Umbilical cord (tissue), 2 donors: Measurements from ENCODE around the gene C1D. TPM values are rescaled to one million over a fixed set of nuclear protein-coding genes. Genes with fewer than 3 reads are reported as not detected.
A peak's percentile ranks its signal among the peaks of the same experiment; 100 is the strongest.
"Not testable (repeated sequence)": the region's sequence is repeated elsewhere in the genome, so short reads cannot be mapped to it uniquely, and the experiment has no call there.

ENCODE experiments used
- DNase-seq: peaks from one replicate; pipeline ENCODE4 v3.0.0-alpha.2; 2015; ENCODE audit warnings: low spot score
- total RNA-seq: library from RNA; depleted of rRNA; stranded (reverse); fragments of >200 nt; gene quantifications from one replicate; pipeline ENCODE4 v1.2.3, GENCODE V29; 2014; ENCODE audit warnings: low replicate concordance; ENCODE audit not compliant: insufficient read depth

The C1D gene
- total RNA-seq, 1 donor from 2014 or later: 71.7 TPM

DNA sequence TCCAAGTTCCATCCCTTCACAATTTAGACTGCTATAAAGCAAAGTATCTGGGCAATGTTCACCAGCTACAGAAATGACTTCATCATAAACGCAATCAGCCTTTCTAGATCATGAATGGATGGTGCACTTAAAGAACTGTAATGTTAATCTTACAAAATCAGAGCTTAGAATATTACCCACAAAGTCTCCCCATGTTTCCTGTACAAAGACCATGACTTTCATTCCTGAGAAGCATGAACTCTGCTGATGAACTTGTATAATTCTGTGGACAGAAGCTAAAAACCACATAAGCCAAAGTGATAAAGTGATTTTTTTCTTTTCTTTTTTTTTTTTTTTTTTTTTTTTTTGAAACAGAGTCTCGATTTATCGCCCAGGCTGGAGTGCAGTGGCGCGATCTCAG lies 53.3 kb downstream of the C1D start:
- no peak for DNase-seq

DNA sequence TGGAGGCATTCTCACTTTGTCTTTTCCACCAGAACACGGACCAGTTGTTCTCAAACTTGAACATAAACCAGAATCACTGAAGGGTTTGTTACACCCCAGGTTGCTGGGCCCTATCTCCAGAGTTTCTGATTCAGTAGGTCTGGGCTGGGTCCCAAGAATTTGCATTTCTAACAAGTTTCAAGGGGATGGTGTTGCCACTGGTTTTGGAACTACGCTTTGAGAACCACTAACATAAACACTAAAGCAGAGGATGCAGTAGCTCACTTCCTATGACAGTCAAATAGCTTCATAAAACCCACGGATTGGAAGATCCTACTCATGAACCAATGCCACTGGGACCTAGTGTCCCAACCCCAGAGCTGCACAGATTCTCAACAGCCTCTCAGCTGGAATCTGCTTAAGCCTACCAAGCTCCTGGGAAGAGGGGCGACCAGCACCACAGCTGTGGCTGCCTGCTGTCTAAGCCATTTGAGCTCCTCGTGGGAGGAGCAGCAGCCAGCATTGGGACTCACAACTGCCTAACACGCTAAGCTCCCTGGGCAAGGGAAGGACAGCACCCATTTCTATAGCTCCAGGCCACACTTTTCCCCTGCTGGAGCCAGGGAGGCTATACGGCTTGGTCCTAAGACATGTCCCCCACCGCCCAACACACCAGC lies 62.5 kb downstream of the C1D start:
- no peak for DNase-seq

DNA sequence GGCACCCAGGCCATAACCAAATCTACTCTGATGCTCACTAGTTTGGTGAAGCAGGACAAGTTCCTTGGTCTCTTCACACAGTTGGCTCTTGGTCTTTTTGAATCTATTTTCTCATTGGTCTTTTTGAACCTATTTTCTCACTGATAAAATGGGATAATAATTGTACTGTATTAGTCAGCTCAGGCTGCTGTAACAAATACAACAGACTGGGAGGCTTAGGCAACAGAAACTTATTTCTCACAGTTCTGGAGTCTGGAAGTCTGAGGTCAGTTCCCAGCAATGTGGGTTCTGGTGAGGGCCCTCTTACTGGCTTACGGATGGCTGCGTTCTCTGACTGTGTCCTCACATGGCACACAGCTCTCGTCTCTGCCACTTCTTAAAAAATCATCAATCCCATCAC lies 63.5 kb downstream of the C1D start:
- DNase-seq: no peak

DNA sequence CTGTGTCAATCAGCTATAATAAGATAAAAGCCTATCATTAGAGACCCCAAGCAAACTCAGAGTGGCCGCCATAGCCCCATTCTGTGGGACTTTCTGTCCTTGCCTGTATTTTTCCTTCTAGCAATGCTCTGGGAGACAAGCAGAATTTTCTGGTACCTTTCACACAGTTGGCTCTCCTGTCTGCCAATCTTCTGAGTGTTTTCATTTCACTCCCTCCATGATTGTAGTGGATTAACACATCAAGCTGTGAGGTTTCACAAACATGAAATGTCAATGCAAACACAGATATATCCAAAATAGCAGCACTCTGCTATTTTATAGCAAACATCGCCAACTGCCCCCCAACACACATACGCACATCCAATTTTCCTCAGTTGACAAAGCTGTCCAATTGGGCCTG lies 64.9 kb downstream of the C1D start:
- no peak for DNase-seq

DNA sequence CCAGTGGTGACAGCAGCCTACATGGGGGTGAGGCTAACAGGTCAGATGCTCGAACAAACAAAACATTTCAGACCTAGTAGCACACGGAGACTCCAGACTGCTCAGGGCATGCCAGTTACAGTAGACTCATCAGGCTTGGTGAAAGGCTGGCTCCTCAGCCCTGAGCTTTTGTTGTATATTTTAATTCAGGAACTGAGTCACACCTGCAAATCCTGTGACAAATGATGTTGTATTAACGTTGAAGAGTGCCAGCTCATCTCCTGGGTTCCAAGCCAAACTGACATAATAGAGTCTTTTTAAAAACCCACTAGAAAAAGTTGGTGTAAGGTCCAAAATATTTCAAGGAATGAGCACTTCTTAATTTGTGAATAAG lies 65.3 kb downstream of the C1D start:
- DNase-seq: no peak

DNA sequence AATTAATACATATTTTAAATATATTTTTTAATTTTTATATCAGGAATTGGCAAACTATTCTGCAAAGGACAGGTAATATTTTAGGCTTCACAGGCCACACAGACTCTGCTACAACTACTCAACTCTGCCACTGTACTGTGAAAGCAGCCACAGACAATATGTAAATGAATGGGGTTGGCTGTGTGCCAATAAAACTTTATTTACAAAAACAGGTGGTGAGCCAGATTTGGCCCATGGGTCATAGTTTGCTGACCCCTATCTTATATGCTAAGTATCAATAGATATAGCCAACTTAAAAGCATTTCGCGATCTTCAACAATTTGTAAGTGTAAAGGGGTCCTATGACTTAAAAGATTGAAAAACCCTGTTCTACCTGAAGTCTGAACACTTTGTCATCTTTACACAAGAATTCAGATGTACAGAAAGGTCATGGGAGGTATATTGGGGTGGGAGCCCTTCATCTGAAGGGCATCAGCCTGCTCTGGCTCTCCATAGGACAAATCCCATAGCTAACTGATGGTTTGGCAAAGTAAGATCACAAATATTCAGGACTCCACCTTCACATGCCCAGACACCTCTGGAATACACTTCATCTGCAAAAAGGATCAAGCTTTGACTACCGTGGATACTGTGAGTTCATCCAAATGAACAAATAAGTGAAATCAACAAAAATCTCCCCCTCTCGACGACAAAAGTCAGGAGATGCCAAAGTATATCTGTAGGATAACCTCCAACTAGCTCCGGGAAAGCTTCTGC lies 65.9 kb downstream of the C1D start:
- DNase-seq: no peak

DNA sequence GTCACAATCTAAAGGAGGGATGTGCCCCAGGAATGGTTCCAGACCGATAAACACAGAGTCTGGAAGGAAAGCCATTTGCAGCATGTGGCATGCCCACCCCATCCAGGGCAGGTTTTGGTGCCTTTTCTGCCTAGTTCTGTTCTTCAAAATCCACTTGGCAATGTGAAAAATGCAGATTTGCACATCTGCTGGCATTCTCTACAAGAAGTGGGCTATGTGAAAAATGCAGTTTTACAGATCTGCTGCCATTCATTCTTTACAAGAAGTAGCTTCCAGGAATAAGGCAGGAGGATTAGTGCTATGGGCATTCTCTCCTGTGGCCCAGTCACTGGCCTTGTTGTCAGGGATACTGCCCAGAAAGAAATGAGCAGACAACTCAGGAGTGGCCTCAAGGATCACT lies 68.1 kb downstream of the C1D start:
- DNase-seq: peak; percentile 14

DNA sequence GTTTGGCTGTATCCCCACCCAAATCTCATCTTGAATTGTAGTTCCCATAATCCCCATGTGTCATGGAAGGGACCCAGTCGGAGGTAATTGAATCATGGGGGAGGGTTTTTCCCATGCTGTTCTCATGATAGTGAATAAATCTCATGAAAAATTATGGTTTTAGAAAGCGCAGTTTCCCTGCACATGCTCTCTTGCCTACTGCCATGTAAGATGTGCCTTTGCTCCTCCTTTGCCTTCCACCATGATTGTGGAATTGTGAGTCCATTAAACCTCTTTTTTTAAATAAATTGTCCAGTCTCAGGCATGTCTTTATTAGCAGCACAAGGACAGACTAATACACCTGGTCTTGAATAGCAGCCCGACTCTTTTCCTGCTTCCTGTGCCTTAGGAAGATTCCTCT lies 68.7 kb downstream of the C1D start:
- DNase-seq: not testable (repeated sequence)

DNA sequence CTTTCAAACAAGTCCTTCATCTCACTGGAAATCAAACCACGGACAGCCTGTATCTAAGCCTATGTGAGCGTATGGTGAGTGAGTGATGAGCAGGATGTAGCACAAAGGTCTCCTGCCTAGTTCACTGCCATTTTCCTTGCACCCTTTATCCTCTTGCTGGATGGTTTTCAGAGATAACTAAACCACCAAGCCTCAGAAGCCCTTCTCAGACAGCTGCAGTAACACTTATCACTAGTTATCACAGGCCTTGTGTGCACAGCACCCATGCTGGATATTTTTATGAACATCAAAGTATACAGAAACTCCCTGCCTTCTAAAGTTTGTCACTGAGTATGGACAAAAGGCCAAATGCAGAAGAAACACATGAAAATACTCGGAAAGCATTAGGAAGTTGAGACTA lies 69.5 kb downstream of the C1D start:
- peak; percentile 35 for DNase-seq

DNA sequence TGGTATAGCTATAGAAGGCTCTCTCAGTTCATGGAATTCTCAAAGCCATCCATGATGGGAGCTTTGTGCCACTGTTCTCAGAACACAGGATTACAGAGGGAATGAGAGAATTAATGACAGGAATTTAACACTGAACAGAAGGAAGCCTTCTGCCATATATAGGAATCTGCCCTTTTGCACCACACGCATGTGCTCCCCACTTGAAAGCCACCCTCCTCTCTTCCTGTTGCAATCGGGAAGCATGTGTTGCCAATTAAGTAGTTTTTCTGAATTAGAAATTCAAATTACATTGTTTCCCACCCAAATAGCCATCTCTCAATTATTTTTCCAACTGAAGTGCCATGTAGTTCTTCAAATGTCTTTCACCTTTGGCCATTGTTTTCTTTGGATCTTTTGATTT lies 71.3 kb downstream of the C1D start:
- DNase-seq: no peak

Other genes starting within 250 kb of the C1D start
- gene PNO1, start 94.9 kb upstream of the C1D start, total RNA-seq: 22.1 TPM
- 28.6 TPM for gene PPP3R1, start 189.5 kb upstream of the C1D start, total RNA-seq